ENCODE data around the gene FICD.

The FICD gene

DNA sequence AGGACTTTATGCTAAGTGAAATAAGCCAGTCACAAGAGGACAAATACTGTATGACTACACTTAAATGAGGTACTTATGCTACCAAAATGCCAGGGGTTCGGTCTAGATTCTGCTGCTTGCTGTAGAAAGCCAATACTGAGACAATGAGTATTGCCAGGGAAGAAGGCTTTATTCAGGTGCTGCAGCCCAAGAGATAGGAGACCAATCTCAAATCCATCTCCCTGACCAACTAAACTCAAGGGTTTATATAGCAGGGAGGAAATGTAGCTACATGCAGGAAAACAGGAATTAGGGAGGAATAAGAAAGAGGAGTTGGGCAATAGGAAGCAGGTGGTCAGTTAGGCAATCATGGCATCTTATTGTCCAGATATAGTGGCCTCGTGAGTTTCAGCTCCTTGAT lies 12.2 kb upstream of the FICD start:
- no peak for DNase-seq (ENCODE audit: low read depth)

- DNase-seq (ENCODE audit: low read depth), result no peak
These were observed 9.9 kb upstream of the FICD start for GRCh38 chr12:108505129-108505528.

- DNase-seq (ENCODE audit: low read depth), result no peak
These were observed 7.0 kb upstream of the FICD start for GRCh38 chr12:108507971-108508642.

DNA sequence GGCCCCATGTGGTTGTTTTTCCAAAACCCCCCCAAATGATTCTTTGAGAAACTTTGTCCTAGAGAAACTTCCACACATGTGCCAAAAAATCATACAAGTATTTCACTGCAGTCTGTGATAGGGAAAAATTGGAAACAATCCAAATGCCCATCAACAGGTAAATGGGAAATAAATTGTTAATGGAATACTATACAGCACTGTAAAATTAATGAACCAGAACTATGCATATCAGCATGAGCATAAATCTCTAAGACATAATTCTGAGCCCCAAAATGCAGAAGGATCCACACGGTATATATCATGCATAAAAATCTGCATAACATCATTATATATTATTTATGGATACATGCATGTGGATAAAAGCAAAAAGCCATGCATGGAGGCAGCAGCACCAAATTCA lies 5.3 kb upstream of the FICD start:
- no peak for DNase-seq (ENCODE audit: low read depth)

DNA sequence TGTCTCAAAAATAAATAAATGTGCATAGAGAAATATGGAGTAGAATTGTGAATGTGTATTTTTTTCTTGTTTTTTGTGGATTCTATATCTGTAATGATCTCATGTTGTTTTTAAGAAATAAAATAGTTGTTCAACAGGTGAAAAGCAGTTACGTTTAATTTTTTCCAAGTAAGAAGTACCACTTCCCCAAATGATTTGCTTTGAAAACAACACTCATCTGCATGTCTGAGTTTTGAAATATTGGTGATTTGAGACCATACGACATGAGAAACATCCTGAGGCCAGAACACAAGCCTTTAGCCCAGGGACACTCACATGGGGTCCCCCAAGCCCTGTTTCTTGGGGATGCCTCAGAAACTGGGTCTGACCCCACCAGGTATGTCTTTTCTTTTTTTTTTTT lies 4.2 kb upstream of the FICD start:
- DNase-seq (ENCODE audit: low read depth), result no peak

DNA sequence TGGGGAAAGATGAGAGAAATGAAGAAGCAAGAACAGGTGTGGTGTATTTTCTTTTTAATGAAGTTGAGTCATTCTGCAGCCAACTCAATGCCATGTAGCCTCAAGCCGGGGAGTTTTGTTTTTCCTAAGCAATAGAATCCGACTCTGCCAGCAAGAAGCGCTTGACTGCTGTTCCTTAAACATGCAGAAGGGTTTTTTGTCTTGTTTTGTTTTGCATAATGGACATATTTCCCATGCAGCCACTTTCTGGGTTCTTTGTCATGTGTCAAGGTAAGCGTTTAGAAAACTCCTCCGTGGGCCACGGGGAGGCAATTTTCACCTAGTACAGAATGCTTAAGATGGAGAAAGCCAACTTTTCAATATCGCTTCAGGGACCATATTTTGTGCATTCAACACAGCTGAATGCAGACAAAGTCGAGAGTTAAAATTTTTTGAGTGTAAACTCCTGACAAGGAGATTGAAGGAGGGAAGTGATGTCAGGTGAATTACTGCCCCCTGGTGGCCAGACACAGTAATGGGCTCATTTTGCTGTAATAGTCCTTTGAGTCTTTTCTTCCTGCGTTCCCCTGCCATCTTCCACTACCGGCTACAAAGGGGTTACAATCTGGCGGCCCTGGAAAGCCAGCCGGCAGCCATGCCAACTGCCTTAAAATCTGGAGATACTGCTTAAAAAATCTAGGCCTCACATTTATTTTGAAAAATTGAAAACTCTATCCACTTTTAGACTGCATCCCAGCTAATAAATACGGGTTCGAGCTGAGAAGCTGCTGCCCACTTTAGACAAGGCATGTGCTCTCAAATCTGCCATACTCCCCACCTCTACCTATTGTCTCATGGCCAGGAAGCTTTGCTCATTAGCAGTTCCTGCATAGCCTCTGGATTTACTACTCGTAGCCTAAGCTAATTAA lies 3.2 kb upstream of the FICD start:
- peak; percentile 33 for DNase-seq (ENCODE audit: low read depth)

DNA sequence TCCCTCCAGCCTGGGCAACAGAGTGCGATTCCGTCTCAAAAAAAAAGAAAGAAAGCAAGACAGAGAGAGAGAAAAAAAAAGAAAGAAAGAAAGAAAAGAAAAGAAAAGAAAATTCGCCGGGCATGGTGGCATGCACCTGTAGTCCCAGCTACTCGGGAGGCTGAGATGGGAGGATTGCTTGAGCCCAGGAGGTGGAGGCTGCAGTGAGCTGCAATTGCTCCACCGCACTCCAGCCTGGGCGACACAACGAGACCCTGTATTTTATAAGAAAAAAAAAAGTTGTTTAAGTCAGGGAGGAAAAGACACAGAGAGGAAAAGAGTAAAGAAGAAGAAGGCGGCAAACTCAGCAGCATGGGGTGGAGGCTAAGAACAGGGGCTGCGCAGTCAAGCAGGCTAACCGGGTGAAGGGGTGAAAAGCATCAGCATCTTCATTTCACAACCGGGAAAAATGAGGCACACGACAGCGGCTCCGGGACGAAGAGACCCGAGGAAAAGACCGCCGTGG lies 557 bp upstream of the FICD start:
- no peak for DNase-seq (ENCODE audit: low read depth)

DNA sequence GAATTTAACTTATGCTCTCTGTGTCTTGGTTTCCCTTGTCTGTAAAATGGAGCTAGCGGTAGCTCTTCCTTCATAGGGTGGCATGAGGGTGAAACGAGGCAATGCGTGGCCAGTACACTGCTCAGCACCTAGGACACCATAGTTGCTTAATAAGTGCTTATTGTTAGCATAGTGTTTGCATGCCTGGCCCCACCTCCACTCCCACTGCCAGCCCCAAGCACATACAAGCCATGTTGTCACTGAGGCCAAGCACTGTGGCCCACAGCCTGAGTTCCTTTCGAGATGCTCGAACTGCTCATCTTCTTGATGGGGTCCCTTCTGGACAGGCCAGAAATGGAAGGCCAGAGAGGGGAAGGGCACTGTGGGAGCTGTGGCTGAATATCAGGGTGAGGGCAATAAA lies 839 bp downstream of the FICD start:
- no peak for DNase-seq (ENCODE audit: low read depth)

GRCh38 chr12:108516511-108517275 lies 1.6 kb downstream of the FICD start:
- DNase-seq (ENCODE audit: low read depth), result no peak

- no peak for DNase-seq (ENCODE audit: low read depth)
These were observed 2.4 kb downstream of the FICD start for GRCh38 chr12:108517288-108518100.

GRCh38 chr12:108518101-108518715 lies 3.1 kb downstream of the FICD start:
- no peak for DNase-seq (ENCODE audit: low read depth)

DNA sequence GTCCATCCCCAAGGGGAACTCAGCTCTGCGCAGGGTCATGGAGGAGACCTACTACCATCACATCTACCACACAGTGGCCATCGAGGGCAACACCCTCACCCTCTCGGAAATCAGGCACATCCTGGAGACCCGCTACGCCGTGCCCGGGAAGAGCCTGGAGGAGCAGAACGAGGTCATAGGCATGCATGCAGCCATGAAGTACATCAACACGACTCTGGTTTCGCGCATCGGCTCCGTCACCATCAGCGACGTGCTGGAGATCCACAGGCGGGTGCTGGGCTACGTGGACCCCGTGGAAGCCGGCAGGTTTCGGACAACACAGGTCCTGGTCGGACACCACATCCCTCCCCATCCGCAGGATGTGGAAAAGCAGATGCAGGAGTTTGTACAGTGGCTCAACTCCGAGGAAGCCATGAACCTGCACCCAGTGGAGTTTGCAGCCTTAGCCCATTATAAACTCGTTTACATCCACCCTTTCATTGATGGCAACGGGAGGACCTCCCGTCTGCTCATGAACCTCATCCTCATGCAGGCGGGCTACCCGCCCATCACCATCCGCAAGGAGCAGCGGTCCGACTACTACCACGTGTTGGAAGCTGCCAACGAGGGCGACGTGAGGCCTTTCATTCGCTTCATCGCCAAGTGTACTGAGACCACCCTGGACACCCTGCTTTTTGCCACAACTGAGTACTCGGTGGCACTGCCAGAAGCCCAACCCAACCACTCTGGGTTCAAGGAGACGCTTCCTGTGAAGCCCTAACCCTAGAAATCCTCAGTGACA lies 3.8 kb downstream of the FICD start:
- DNase-seq (ENCODE audit: low read depth), result no peak

DNA sequence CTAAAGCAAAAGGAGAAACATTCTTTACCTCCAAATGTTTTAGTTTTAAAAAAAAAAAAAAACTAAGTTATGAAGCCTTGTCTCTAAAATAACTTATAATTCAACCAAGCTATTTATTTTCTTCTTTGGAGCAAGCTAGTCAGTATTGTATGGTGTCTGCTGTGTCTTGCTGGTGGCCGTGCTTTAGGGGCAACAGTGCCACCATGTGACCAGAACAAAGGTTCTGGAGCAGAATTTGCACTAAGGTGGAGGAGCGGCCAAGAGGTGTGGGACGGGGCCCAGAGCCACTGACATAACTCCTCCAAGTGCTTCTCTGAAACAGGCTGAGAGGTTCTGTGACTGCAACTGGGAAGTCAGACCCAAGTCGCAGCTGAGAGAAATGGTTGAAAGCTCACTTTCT lies 4.5 kb downstream of the FICD start:
- no peak for DNase-seq (ENCODE audit: low read depth)

GRCh38 chr12:108523365-108523764 lies 8.3 kb downstream of the FICD start:
- no peak for DNase-seq (ENCODE audit: low read depth)

GRCh38 chr12:108525681-108526080 lies 10.6 kb downstream of the FICD start:
- DNase-seq (ENCODE audit: low read depth), result peak; percentile 56

GRCh38 chr12:108526482-108527165 lies 11.5 kb downstream of the FICD start:
- no peak for DNase-seq (ENCODE audit: low read depth)

GRCh38 chr12:108527166-108527496 lies 12.1 kb downstream of the FICD start:
- no peak for DNase-seq (ENCODE audit: low read depth)

DNA sequence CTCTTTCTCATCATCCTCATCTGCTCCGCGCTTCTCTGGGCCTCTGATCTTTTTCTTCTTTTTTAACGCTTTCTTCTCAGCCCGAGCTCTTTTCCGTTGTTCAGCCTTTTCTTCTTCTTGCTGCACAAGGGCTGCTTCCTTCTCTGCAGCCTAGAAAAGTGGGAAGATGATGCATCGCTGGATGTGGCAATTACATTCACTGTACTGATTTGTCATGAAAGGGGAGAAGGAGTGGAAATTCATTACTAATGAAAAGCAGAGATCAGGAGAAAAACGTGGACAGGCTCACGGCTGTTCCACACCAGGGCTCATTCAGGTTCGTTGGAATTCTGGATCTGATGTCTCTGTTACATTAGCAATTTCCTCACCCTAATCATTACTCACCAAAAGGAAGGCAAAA lies 15.1 kb downstream of the FICD start:
- DNase-seq (ENCODE audit: low read depth), result no peak

- no peak for DNase-seq (ENCODE audit: low read depth)
These were observed 17.1 kb downstream of the FICD start for GRCh38 chr12:108531929-108532848.
